ENCODE data around the gene MMP23B. TPM values are rescaled to one million over a fixed set of nuclear protein-coding genes. Genes with fewer than 3 reads are reported as not detected.
A peak's percentile ranks its signal among the peaks of the same experiment; 100 is the strongest.
"Not testable (repeated sequence)": the region's sequence is repeated elsewhere in the genome, so short reads cannot be mapped to it uniquely, and the experiment has no call there.

The MMP23B gene
- total RNA-seq, 1 experiment from 2014 or later: 0.67 TPM

GRCh38 chr1:1629430-1630190 lies 2.4 kb upstream of the MMP23B start:
- ChIA-PET CTCF (no interaction called here), POLR2A (ENCODE audit: low non-redundant PET) (no interaction called here)
- H3K27me3 ChIP-seq (replicated peaks; ENCODE audit: insufficient read depth, low read depth, low read length, poor library complexity): peaks cover 18% of the 10 kb centered on the region
- intact Hi-C loops (cut with micrococcal nuclease; ENCODE audit: unreplicated experiment): no loop called here
- no peak for DNase-seq (ENCODE audit: low spot score)
- H3K4me3 ChIP-seq (ENCODE audit: low read depth, low read length, poor library complexity, severe bottlenecking): no peak overlapping the region
- TF ChIP-seq EZH2 (IDR thresholded peaks at IDR 0.05; ENCODE audit: borderline replicate concordance, low read depth, low read length, poor library complexity, severe bottlenecking) (no peak), CTCF (conservative IDR thresholded peaks at IDR 0.05; ENCODE audit: low read depth, low read length) (no peak)
- no TSS peak for BruUV-seq (replicated peaks)
- peaks cover 15% of the 10 kb centered on the region for H3K4me1 ChIP-seq (ENCODE audit: insufficient read depth, low read length, poor library complexity, severe bottlenecking)
- H3K9me3 ChIP-seq (ENCODE audit: low read depth, low read length, poor library complexity, severe bottlenecking): no peaks in the 10 kb centered on the region
- no peaks in the 10 kb centered on the region for H3K36me3 ChIP-seq (ENCODE audit: insufficient read depth, low read length, poor library complexity, severe bottlenecking)
- H3K27ac ChIP-seq (ENCODE audit: low read depth, low read length, poor library complexity, severe bottlenecking): no peak overlapping the region

GRCh38 chr1:1630191-1630964 lies 1.6 kb upstream of the MMP23B start:
- POLR2A ChIA-PET (ENCODE audit: low non-redundant PET): no interaction called here
- no peaks in the 10 kb centered on the region for H3K36me3 ChIP-seq (ENCODE audit: insufficient read depth, low read length, poor library complexity, severe bottlenecking)
- no peak for TF ChIP-seq EZH2 (IDR thresholded peaks at IDR 0.05; ENCODE audit: borderline replicate concordance, low read depth, low read length, poor library complexity, severe bottlenecking)
- no peak for TF ChIP-seq CTCF (conservative IDR thresholded peaks at IDR 0.05; ENCODE audit: low read depth, low read length)
- no peak overlapping the region for H3K4me3 ChIP-seq (ENCODE audit: low read depth, low read length, poor library complexity, severe bottlenecking)
- peaks cover 18% of the 10 kb centered on the region for H3K27me3 ChIP-seq (replicated peaks; ENCODE audit: insufficient read depth, low read depth, low read length, poor library complexity)
- DNase-seq (ENCODE audit: low spot score): peak; percentile 85
- no peaks in the 10 kb centered on the region for H3K9me3 ChIP-seq (ENCODE audit: low read depth, low read length, poor library complexity, severe bottlenecking)
- CTCF ChIA-PET: no interaction called here
- no peak overlapping the region for H3K27ac ChIP-seq (ENCODE audit: low read depth, low read length, poor library complexity, severe bottlenecking)
- no TSS peak for BruUV-seq (replicated peaks)
- H3K4me1 ChIP-seq (ENCODE audit: insufficient read depth, low read length, poor library complexity, severe bottlenecking): peaks cover 13% of the 10 kb centered on the region
- intact Hi-C loops (cut with micrococcal nuclease; ENCODE audit: unreplicated experiment): no loop called here

- no TSS peak for BruUV-seq (replicated peaks)
- CTCF ChIA-PET: no interaction called here
Observed at GRCh38 chr1:1630965-1631781, 800 bp upstream of the MMP23B start.

GRCh38 chr1:1633409-1633808 lies 1.4 kb downstream of the MMP23B start:
- POLR2A ChIA-PET (ENCODE audit: low non-redundant PET); intact Hi-C loops (cut with micrococcal nuclease; ENCODE audit: unreplicated experiment); BruUV-seq (replicated peaks); CTCF ChIA-PET; H3K4me3 ChIP-seq (ENCODE audit: low read depth, low read length, poor library complexity, severe bottlenecking); DNase-seq (ENCODE audit: low spot score); H3K36me3 ChIP-seq (ENCODE audit: insufficient read depth, low read length, poor library complexity, severe bottlenecking); H3K9me3 ChIP-seq (ENCODE audit: low read depth, low read length, poor library complexity, severe bottlenecking); H3K27ac ChIP-seq (ENCODE audit: low read depth, low read length, poor library complexity, severe bottlenecking): not testable (repeated sequence)
- Histone ChIP-seq H3K4me1 (ENCODE audit: insufficient read depth, low read length, poor library complexity, severe bottlenecking) (peaks cover 11% of the 10 kb centered on the region), H3K27me3 (replicated peaks; ENCODE audit: insufficient read depth, low read depth, low read length, poor library complexity) (peaks cover 18% of the 10 kb centered on the region)

More at GRCh38 chr1:1630965-1631781, 800 bp upstream of the MMP23B start:
- peaks cover 18% of the 10 kb centered on the region for H3K27me3 ChIP-seq (replicated peaks; ENCODE audit: insufficient read depth, low read depth, low read length, poor library complexity)
- no peaks in the 10 kb centered on the region for H3K36me3 ChIP-seq (ENCODE audit: insufficient read depth, low read length, poor library complexity, severe bottlenecking)
- no peak for TF ChIP-seq CTCF (conservative IDR thresholded peaks at IDR 0.05; ENCODE audit: low read depth, low read length)
- TF ChIP-seq EZH2 (IDR thresholded peaks at IDR 0.05; ENCODE audit: borderline replicate concordance, low read depth, low read length, poor library complexity, severe bottlenecking): peak; percentile 53
- H3K9me3 ChIP-seq (ENCODE audit: low read depth, low read length, poor library complexity, severe bottlenecking): no peaks in the 10 kb centered on the region
- intact Hi-C loops (cut with micrococcal nuclease; ENCODE audit: unreplicated experiment): no loop called here
- no peak overlapping the region for H3K4me3 ChIP-seq (ENCODE audit: low read depth, low read length, poor library complexity, severe bottlenecking)
- H3K27ac ChIP-seq (ENCODE audit: low read depth, low read length, poor library complexity, severe bottlenecking): no peak overlapping the region
- POLR2A ChIA-PET (ENCODE audit: low non-redundant PET): interaction anchor here (0.6 kb wide), 1 partner anchor 15 kb away, joined by 4 read pairs; no protein-coding TSS in a partner anchor
- no peak for DNase-seq (ENCODE audit: low spot score)
- H3K4me1 ChIP-seq (ENCODE audit: insufficient read depth, low read length, poor library complexity, severe bottlenecking): peaks cover 11% of the 10 kb centered on the region
